Head of caudate nucleus (tissue), 42 donors: ENCODE data around the gene FAM89A.
"Not testable (repeated sequence)": the region's sequence is repeated elsewhere in the genome, so short reads cannot be mapped to it uniquely, and the experiment has no call there.

Experiments
- DNase-seq, 42 donors: peaks; one replicate each; pipeline versions ENCODE4 v3.0.0 to v3.0.0-alpha.2; 2020 to 2021; ENCODE audit warnings: mixed read lengths in 7 of 42
- intact Hi-C: fragments of 100-400 bp; cut with DNase I; formaldehyde crosslinking; loops from one replicate; pipeline ENCODE4 v1.15.0; 2022

FAM89A gene

GRCh38 chr1:231013391-231014015 is 26.6 kb downstream of the FAM89A start:
- DNase-seq, result no peak
- intact Hi-C loops, result no loop called here

GRCh38 chr1:231011963-231012362 is 28.1 kb downstream of the FAM89A start:
- intact Hi-C loops, result no loop called here

GRCh38 chr1:231011360-231011759 is 28.7 kb downstream of the FAM89A start:
- no peak for DNase-seq
- intact Hi-C loops, result no loop called here

More at GRCh38 chr1:231011963-231012362, 28.1 kb downstream of the FAM89A start:
- DNase-seq, result no peak

- intact Hi-C loops, DNase-seq: not testable (repeated sequence)
Observed at GRCh38 chr1:231007535-231007934, 32.5 kb downstream of the FAM89A start.

DNA sequence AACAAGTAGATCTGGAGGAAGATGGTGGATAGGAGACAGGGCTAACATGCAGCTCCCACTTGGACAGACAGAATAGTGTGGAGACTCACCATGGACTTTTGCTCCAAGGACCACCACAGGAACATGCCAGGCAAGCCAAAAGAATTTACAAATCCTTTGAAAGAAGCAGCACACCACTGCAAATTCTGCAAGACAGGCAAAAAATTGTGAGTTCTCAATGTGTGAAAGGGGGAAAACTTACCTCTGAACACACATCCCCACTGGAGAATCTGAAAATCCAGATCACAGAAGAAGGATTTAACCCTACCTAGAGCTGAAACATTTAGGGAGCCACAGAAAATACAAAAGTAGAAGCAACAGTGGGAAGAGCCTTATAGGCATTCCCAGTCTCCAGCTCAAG is 38.2 kb downstream of the FAM89A start:
- intact Hi-C loops, result no loop called here

DNA sequence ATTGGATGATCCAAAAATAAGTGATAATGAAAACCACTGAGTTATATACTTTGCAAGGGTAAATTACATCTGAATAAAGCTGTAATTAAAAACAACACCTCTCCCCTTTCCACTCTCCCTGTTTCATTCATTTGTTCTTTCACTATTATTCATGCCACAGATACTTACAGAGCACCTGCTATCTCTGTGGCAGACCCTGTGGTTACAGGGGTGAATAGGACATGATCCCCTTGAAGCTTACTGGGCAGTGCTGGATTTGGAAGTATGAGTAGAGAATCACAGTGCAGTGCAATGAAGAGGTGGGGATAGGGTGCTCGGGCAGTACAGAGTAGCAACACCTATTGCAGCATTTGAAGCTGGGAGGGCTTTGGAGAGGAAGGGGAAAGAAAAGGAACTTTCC is 39.4 kb downstream of the FAM89A start:
- DNase-seq, result no peak
- intact Hi-C loops, result no loop called here

More for the DNA sequence above, 38.2 kb downstream of the FAM89A start:
- no peak for DNase-seq

DNA sequence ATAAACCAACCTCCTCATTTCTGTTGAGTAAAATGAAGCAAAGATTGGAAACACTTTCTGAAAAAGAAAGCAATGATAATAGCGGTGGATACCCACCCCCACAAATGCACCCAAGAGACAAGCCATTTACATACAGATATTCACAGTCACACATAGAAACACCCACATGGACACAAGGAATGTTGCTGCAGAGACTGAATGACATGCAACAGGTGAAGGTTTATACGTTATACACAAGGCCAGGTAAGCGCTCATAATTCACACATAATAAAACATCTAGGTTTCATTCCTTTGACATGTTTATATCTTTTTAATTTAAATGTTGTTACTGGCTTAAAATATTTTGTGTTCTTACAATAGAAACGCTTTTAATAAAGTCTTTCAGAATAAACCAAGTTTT is 39.9 kb downstream of the FAM89A start:
- intact Hi-C loops, result no loop called here

DNA sequence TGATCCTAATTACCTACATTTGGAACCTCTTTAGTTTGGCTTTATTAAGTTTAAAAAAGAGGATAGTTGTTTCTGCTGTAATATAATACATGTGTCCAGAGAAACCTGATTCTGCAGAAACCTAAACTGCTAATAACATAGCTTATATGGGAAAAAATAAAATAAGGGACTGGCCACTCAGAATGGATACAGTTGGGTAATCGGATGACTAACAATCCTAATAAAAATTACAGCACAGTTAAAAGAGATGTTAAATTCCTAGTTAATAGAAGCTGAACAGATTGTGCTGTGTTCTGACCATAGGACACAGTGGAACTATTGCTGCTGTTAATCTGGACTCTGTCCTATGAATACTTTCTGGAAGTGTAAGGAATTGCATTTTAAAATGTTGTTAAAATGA is 45.2 kb downstream of the FAM89A start:
- DNase-seq, result no peak
- intact Hi-C loops, result no loop called here

More for the DNA sequence above, 39.9 kb downstream of the FAM89A start:
- no peak for DNase-seq

DNA sequence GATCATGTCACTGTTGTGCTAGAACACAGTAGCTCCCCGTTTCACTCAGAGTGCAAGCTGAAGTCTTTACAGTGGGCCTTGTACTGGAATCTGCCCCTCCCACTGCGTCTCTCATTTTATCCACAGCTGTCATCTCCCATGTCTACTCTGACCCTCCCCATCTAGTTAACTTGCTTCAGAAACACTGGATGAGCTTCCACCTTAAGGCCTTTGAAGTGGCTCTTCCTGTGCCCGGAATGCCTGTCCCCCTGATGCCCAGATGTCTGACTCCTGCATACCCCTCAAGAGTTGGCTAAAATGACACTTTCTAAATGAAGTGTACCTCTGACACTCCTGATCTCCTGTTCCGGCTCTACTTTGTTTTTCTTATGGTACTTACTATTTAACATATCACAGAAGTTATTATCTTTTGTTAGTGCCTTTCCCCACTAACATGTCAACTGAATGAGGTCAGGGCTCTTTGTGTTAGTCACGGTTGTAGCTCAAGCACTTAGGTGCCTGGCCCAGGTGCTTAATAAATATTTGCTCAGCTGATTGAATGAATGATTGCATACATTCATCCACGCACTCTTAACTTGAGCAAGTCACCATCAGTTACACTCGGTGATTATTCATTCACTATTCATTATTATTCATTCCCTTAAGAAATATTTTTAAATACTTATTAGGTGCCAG is 47.8 kb downstream of the FAM89A start:
- intact Hi-C loops, result no loop called here
- DNase-seq, result peak in 2 of 42 donors; percentile 10 to 31

- intact Hi-C loops, result no loop called here
Observed at GRCh38 chr1:230987448-230987847, 52.6 kb downstream of the FAM89A start.

DNA sequence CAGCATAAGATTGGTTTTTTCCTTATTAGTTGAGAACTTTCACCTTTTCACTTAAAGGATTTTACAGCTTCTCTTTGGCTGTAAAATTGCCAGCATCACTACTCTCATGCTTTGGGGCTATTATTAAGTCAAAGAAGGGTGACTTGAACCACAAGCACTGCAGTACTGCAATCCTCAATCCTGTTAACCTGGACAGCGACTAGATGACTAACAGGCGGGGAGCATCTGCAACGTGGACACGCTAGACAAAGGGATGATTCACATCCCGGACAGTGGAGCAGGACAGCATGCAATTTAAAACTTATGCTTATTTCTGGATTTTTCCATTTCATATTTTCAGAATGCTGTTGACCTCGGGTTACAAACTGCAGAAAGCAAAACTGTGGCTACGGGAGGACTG is 53.1 kb downstream of the FAM89A start:
- intact Hi-C loops, result no loop called here
- no peak for DNase-seq

More at GRCh38 chr1:230987448-230987847, 52.6 kb downstream of the FAM89A start:
- no peak for DNase-seq

- DNase-seq, result no peak
- intact Hi-C loops, result no loop called here
Observed at GRCh38 chr1:230985711-230986110, 54.3 kb downstream of the FAM89A start.

GRCh38 chr1:230984622-230985515 is 55.2 kb downstream of the FAM89A start:
- DNase-seq, intact Hi-C loops: not testable (repeated sequence)

GRCh38 chr1:230983811-230984210 is 56.2 kb downstream of the FAM89A start:
- DNase-seq, result no peak
- intact Hi-C loops, result no loop called here

DNA sequence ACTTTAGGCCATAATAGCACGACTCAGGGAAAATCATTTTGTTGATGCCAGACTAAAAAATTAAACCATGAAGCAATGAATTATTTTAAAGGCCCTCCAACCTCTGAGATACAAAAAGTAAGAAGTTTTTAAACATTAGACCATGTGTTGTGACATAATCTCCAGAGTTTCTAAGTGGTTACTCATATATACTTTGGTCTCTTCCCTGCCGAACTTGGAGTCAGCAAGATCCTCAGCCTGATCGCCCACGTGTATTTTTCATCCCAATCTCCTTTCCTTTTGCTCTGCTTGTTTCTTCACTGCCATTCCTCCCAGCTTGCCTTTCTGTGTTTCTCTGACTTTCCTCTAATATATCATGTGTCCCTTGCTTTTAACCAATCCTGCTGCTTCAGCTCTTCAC is 57.4 kb downstream of the FAM89A start:
- intact Hi-C loops, result no loop called here
- DNase-seq, result no peak

DNA sequence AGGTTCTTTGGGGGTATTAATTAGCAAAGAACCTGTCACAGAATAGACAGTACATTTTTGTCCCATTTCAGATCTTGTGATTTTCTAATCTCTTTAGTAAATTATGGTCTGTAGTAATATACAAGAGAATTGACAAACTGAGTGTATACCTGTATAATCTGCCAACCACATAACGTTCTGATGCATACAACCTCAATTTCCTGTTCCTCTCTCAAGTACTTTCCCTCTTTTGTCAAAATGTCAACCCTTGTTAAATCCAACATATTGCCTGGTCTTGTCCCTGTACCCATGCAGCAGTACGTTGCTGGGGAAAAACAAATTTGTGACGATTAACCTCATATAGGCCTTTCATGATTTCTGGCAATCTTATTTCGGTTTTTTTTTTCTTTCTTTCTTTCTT is 60.1 kb downstream of the FAM89A start:
- intact Hi-C loops, result no loop called here
- no peak for DNase-seq

DNA sequence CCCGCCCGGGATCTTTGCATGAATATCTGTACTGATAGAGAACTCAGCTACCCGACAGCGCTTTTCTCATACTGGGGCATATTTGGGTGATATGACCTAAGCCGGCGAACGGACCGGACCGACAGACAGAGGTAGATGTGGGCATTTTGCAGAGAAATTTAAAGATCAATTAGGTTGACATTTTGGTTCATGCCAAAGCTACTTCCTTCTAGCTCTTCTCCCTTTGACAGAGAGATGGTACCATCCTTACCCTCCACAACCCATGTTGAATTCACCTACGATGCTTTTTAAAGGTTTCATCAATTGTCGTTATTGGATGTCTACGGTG is 60.7 kb downstream of the FAM89A start:
- no peak for DNase-seq
- intact Hi-C loops, result no loop called here

DNA sequence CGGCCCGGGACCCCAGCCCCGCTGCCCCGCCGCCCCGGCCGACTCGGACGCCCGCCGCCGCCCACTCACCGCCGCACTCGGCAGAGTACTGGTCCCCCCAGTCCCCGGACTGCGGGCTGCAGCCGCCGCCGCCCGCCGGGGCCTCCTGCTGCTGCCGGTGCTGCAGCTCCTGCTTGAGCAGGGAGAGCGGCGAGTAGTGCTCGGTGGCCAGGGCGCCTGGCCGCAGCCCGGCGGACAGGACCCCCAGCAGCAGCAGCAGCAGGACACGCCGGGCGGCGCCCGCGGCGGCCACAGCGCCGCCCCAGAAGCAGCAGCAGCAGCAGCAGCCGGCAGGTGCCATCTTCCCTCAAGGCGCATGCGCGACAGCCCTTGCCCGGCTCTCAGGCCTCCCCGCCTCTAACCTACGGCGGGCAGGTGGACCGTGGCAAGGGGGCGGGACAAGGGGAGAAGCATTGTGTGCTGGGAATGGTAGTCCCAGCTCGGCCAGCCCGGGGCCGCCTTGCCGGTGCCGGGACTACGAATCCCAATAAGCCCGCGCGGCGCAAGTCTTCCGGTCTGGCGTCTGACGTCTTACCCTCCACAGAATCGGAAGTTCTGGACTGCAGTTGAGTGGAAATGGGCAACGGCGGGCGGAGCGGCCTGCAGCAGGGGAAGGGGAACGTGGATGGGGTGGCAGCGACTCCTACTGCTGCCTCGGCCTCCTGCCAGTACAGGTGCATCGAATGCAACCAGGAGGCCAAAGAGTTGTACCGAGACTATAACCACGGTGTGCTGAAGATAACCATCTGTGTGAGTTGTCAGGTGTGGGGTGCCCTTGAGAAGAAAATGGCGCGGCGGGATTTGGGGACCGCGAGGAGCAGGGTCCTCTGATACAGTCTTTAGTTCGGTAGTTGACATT is 61.3 kb downstream of the FAM89A start, which contains the start of the genes ARV1 and TTC13:
ARV1 (plus strand) TSS at position 604 of the 898 bp plus-strand sequence; CDS start at position 616, 12 bp downstream.
TTC13 (minus strand) TSS at position 371 of the 898 bp plus-strand sequence; CDS start at position 340, 31 bp downstream.
- DNase-seq, result peak; percentile 96 to 100 (median 99)
- intact Hi-C loops, result no loop called here
